AG04450 (cell line): Measurements from ENCODE around the gene GARS1. TPM values are rescaled to one million over a fixed set of nuclear protein-coding genes. Genes with fewer than 3 reads are reported as not detected.
A peak's percentile ranks its signal among the peaks of the same experiment; 100 is the strongest.

Experiments used
- CTCF ChIA-PET: fragments of 300-600, 350-600 bp; formaldehyde crosslinking; extraction: SDS; loops from one replicate; lab custom pipeline; 2022; ENCODE audit warnings: antibody characterized with exemption, inconsistent platforms; lab: Charles Lee
- POLR2A ChIA-PET: fragments of 350-600 bp; formaldehyde crosslinking; extraction: SDS; loops from one replicate; lab custom pipeline; 2021; ENCODE audit warnings: antibody characterized with exemption, inconsistent platforms; lab: Yijun Ruan, JAX
- DNase-seq: peaks from one replicate; pipeline ENCODE4 v3.0.0-alpha.2; 2011; ENCODE audit warnings: low read depth, low spot score
- H3K27ac ChIP-seq: one replicate; pipeline ENCODE4 v1.5.1; 2012; ENCODE audit warnings: low read depth, low read length, control low read depth
- H3K27me3 ChIP-seq: one replicate; pipeline ENCODE4 v1.6.0; 2012; ENCODE audit warnings: low read length; ENCODE audit not compliant: control insufficient read depth, insufficient read depth
- H3K4me3 ChIP-seq: 2 replicates; pipeline ENCODE4 v1.5.1; 2011; ENCODE audit warnings: mild to moderate bottlenecking, low read depth, low read length, control low read depth
- H3K9me3 ChIP-seq: 2 replicates; pipeline ENCODE4 v1.5.1; 2012; ENCODE audit warnings: low read length; ENCODE audit not compliant: control insufficient read depth, insufficient read depth
- CTCF ChIP-seq: IDR thresholded peaks from 2 replicates; pipeline ENCODE4 v1.5.1; 2011; ENCODE audit warnings: low read depth, low read length, control low read depth, inconsistent platforms
- polyA plus RNA-seq: library from polyadenylated mRNA; depleted of rRNA; stranded (reverse); fragments of >200 nt; gene quantifications from 2 replicates; pipeline ENCODE4 v1.2.3, GENCODE V29; 2011

GARS1 gene
- polyA plus RNA-seq, 1 experiment = 749 TPM

DNA sequence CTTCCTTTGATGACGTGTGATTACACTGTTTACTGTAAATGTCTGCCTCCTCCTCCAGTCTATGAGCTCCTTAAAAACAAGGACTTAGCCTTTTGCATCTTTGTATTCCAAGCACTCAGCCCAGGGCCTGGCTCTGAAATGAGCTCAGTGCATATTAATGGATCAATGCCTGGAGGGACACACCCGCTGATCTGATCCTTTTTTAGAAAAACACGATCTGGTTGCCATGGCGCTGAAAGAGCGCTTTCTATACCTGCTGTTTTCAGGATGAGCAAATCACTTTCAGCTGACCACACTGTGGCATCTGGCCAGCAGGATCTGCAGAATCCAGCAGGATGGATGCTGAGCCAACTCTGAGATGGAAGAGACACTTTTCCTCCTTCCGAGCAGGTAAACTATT, 37.8 kb upstream of the GARS1 start:
- POLR2A ChIA-PET = no interaction called here
- CTCF ChIA-PET = interaction anchor here (1.4 to 4.7 kb wide), 2 partner anchors 9 to 281 kb away, joined by 4 to 45 read pairs; no protein-coding TSS in a partner anchor
- TF ChIP-seq CTCF = no peak
- H3K4me3 ChIP-seq = no peak overlapping the region
- H3K27me3 ChIP-seq = no peaks in the 10 kb centered on the region
- H3K27ac ChIP-seq = no peak overlapping the region
- no peaks in the 10 kb centered on the region; the same call in 1 of the 2 replicates for H3K9me3 ChIP-seq
- no peak for DNase-seq

DNA sequence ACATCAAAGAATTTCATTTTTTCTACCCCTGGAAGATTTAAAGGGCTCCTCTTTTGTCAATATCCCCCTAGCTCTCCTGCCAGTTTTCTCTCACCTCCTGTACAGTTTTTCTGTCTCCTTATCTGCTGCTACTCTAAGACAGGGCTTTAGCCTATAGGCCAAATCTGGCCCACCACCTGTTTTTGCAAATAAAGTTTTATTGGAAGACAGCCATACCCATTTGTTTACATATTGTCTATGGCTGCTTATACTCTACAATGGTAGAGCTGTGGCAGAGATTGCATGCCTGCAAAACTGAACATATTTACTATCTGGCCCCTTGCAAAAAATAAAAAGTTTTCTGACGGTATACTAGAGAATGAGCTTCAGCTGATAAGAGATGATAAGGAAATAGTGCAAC, 37.4 kb upstream of the GARS1 start:
- CTCF ChIA-PET = interaction anchor here (0.8 to 4.7 kb wide), 4 partner anchors 9 to 281 kb away, joined by 3 to 45 read pairs (median 4); no protein-coding TSS in a partner anchor
- DNase-seq = no peak
- Histone ChIP-seq H3K27me3 (no peaks in the 10 kb centered on the region), H3K4me3 (no peak overlapping the region), H3K9me3 (no peaks in the 10 kb centered on the region; the same call in 1 of the 2 replicates), H3K27ac (no peak overlapping the region)
- TF ChIP-seq CTCF = no peak
- POLR2A ChIA-PET = no interaction called here

- Histone ChIP-seq H3K9me3 (no peaks in the 10 kb centered on the region; the same call in 1 of the 2 replicates), H3K27ac (no peak overlapping the region), H3K4me3 (no peak overlapping the region), H3K27me3 (no peaks in the 10 kb centered on the region)
- DNase-seq = no peak
- no peak for TF ChIP-seq CTCF
- CTCF ChIA-PET = interaction anchor here (0.6 to 4.7 kb wide), 2 partner anchors 12 to 22 kb away, joined by 3 to 45 read pairs; no protein-coding TSS in a partner anchor
- POLR2A ChIA-PET = no interaction called here
Measured at GRCh38 chr7:30559611-30560010, 35.1 kb upstream of the GARS1 start.

DNA sequence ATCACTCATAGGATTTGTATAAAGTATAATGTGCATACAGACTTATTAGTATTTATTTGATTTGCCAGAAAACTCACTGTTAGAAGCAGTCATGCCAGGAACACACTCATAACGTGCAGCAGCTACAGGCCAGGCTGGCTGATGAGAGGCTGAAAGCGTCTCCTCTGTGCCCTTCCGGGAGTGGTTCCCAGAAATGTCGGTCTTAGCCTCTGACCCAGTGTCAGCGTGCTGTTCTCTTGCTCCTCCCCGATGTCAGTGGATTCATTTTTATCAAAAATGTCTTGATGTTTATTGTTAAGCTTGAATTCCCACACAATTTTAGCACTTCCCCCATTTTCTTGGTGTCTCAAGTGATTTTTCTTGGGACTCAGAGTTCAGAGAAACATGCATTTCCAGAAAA, 33.3 kb upstream of the GARS1 start:
- DNase-seq = no peak
- Histone ChIP-seq H3K9me3 (no peaks in the 10 kb centered on the region; the same call in 1 of the 2 replicates), H3K27me3 (no peaks in the 10 kb centered on the region), H3K27ac (no peak overlapping the region), H3K4me3 (no peak overlapping the region)
- ChIA-PET POLR2A (no interaction called here), CTCF (interaction anchor here (1.0 to 5.6 kb wide), 6 partner anchors 12 to 284 kb away, joined by 4 to 184 read pairs (median 84); no protein-coding TSS in a partner anchor)
- TF ChIP-seq CTCF = no peak

DNA sequence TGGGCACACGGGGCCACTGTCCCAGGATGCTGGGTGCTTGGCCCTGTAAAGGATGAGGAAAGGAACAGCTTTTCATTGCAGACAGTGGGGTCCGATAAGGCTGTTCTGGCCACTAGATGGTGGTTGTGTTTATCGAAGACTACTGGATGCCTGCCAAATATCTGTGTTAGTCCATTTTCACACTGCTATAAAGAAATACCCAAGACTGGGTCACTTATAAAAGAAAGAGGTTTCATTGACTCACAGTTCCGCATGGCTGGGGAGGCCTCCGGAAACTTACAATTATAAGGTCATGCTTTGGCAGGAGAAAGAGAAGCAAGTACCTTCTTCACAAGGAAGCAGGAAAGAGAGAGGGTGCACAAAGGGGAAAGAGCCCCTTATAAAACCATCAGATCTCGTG, 32.2 kb upstream of the GARS1 start:
- peak; percentile 53 for TF ChIP-seq CTCF
- no peak overlapping the region for H3K27ac ChIP-seq
- no peak overlapping the region for H3K4me3 ChIP-seq
- CTCF ChIA-PET = interaction anchor here (1.0 to 5.6 kb wide), 8 partner anchors 13 to 398 kb away, joined by 3 to 184 read pairs (median 42); no protein-coding TSS in a partner anchor
- no peaks in the 10 kb centered on the region for H3K27me3 ChIP-seq
- POLR2A ChIA-PET = no interaction called here
- no peaks in the 10 kb centered on the region for H3K9me3 ChIP-seq
- DNase-seq = peak; percentile 26
